Ovary (tissue), 9 donors: ENCODE measurements around the gene GTF2IRD1. TPM values are rescaled to one million over a fixed set of nuclear protein-coding genes. Genes with fewer than 3 reads are reported as not detected.

Source experiments
- DNase-seq, 5 donors: peaks; one replicate each; pipeline ENCODE4 v3.0.0-alpha.2; 2019 to 2020
- H3K27ac ChIP-seq, 2 donors: fragments of 200-600 bp; one replicate each; pipeline versions ENCODE4 v1.5.1 to v1.8.0; 2019 to 2022
- H3K27me3 ChIP-seq: fragments of 200-600 bp; one replicate; pipeline ENCODE4 v1.8.0; 2022
- H3K36me3 ChIP-seq: fragments of 200-600 bp; sonication (generic); one replicate; pipeline ENCODE4 v1.5.1; 2019
- H3K4me1 ChIP-seq: one replicate; pipeline ENCODE4 v1.8.1; 2013; ENCODE audit warnings: mild to moderate bottlenecking, moderate library complexity; ENCODE audit not compliant: insufficient read depth
- H3K4me3 ChIP-seq: fragments of 200-600 bp; sonication (generic); one replicate; pipeline ENCODE4 v1.5.1; 2017
- H3K9me3 ChIP-seq, 2 donors: fragments of 200-600 bp in 1 of 2; sonication (generic) in 1 of 2; one replicate each; pipeline versions ENCODE4 v1.5.1 to v1.8.1; 2013 to 2019; ENCODE audit warnings: mild to moderate bottlenecking in 1 of 2, moderate library complexity in 1 of 2
- EP300 ChIP-seq: sonication (generic); formaldehyde crosslinking; IDR thresholded peaks from one replicate; pipeline ENCODE4 v1.6.1; 2017; ENCODE audit warnings: antibody characterized with exemption
- POLR2A ChIP-seq: fragments of 450-650 bp; IDR thresholded peaks from one replicate; pipeline ENCODE4 v1.6.1; 2017; ENCODE audit warnings: antibody characterized with exemption, mild to moderate bottlenecking, moderate library complexity
- WGBS, 3 donors: extraction: QIAGEN DNeasy Blood & Tissue Kit in 1 of 3; methylation state at CpG; one replicate each; pipeline versions ENCODE4 v1.1.5 to v1.1.7; 2013 to 2017; 5-methylcytosine and 5-hydroxymethylcytosine counted together
- intact Hi-C, 4 donors: fragments of 100-400 bp; cut with DNase I; formaldehyde crosslinking; loops; one replicate each; pipeline versions ENCODE4 v1.11.0 to v1.15.1; 2022 to 2023
- polyA plus RNA-seq, 2 donors: library from polyadenylated mRNA; stranded (reverse); fragments of 200-250 nt in 1 of 2; fragments of 350-450 nt in 1 of 2; fragmentation: Illumina TruSeq in 1 of 2; extraction: RNeasy Lipid Tissue Mini Kit (QIAGEN cat#74804) in 1 of 2; gene quantifications; one replicate each; pipeline ENCODE4 v1.2.3, GENCODE V29; 2013 to 2014
- total RNA-seq, 7 donors: library from RNA; depleted of rRNA in 2 of 7; stranded (reverse); fragments of >200 nt in 2 of 7; fragmentation: NEBNext Ultra II Directional in 3 of 7; extraction: Animal tissue kit (Norgen Biotek cat#: 25700) in 3 of 7; gene quantifications; one replicate each; pipeline versions ENCODE4 v1.1.0 to v1.2.4, GENCODE V29; 2016 to 2023
- TF ChIP-seq, protein P1 (sequence below), 3 donors: fragments of 450-650 bp in 2 of 3; fragments of 200-600 bp in 1 of 3; IDR thresholded peaks; one replicate each; pipeline versions ENCODE4 v1.5.1 to v1.8.0; 2016 to 2022; ENCODE audit warnings: antibody characterized with exemption in 3 of 3, mild to moderate bottlenecking in 1 of 3
- donor health status: DM: no; HTN: no; CAD: no; lungs with moderate emphysema.
- donor health status: DM: no; HTN: no; CAD: no.
- donor health status: Bipolar disorder and iron deficiency.
- donor health status: DM: yes; HTN: yes; CAD: no.
- donor health status: DM: no; HTN: no; CAD: no.
- donor health status: DM: yes; HTN: yes; CAD: no.

The GTF2IRD1 gene
- total and polyA plus RNA-seq, 9 donors = 12.0 to 39.0 (median 28.0) TPM

DNA sequence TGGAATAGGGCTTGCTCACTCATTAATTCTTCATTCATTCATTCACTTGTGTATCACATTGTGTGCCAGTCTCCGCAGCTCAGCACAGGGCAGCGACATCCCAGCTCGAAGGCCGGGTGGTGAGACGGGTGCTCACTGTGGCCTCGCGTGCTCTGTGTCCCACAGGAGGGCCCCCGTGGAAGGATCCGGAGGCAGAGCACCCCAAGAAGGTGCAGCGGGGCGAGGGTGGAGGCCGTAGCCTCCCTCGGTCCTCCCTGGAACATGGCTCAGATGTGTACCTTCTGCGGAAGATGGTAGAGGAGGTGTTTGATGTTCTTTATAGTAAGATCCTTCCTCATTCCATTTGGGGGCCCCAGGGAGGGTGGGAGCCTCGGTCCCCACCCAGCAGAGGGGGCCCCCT, 61.6 kb downstream of the GTF2IRD1 start:
- Histone ChIP-seq H3K36me3 (no peaks in the 10 kb centered on the region), H3K4me1 (no peaks in the 10 kb centered on the region), H3K9me3 (no peaks in the 10 kb centered on the region), H3K27me3 (no peaks in the 10 kb centered on the region), H3K27ac (no peak overlapping the region), H3K4me3 (no peak overlapping the region)
- intact Hi-C loops = no loop called here
- WGBS, 3 donors = 91 to 94% (median 93%) methylated on average over 15 of the region's 15 CpGs
- TF ChIP-seq, protein P1, sequence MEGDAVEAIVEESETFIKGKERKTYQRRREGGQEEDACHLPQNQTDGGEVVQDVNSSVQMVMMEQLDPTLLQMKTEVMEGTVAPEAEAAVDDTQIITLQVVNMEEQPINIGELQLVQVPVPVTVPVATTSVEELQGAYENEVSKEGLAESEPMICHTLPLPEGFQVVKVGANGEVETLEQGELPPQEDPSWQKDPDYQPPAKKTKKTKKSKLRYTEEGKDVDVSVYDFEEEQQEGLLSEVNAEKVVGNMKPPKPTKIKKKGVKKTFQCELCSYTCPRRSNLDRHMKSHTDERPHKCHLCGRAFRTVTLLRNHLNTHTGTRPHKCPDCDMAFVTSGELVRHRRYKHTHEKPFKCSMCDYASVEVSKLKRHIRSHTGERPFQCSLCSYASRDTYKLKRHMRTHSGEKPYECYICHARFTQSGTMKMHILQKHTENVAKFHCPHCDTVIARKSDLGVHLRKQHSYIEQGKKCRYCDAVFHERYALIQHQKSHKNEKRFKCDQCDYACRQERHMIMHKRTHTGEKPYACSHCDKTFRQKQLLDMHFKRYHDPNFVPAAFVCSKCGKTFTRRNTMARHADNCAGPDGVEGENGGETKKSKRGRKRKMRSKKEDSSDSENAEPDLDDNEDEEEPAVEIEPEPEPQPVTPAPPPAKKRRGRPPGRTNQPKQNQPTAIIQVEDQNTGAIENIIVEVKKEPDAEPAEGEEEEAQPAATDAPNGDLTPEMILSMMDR (IDR thresholded peaks at IDR 0.05) = no peak
- TF ChIP-seq POLR2A (no peak), EP300 (no peak)
- DNase-seq = no peak

DNA sequence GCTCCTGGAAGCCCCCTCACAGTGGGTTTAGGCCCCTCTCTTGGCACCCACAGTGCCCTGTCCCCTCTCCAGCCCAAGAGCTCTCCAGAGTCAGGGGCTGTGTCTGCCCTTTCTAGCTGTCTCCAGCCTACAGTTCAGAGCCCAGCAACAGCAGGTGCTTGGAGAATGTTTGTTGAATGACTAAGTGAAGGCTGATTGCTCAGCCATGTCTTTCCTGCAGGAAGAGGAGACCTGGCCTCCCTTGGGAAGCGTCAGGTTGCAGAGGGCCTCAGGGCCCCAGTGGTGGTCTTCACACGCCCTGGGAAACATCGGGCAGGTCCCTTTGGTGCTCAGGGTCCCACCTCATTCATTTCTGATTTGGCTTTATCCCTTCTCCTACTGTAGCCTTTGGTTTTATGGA, 62.5 kb downstream of the GTF2IRD1 start:
- intact Hi-C loops = no loop called here

DNA sequence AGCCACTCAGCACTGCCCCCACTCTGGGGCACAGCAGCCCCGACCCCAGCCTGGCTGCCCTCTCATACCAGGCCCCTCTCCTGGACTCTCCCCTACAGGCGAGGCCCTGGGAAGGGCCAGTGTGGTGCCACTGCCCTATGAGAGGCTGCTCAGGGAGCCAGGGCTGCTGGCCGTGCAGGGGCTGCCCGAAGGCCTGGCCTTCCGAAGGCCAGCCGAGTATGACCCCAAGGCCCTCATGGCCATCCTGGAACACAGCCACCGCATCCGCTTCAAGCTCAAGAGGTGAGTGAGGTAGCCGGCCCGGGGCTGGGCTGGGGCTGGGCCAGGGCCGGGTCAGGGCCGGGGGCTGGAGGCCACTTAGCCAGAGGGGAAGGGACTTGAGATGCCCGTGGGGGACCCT, 64.3 kb downstream of the GTF2IRD1 start:
- H3K4me1 ChIP-seq = no peaks in the 10 kb centered on the region
- H3K36me3 ChIP-seq = no peaks in the 10 kb centered on the region
- WGBS, 3 donors = 93 to 97% (median 95%) methylated on average over 13 of the region's 13 CpGs
- TF ChIP-seq EP300 (no peak), POLR2A (no peak)
- TF ChIP-seq, protein P1 (IDR thresholded peaks at IDR 0.05) = no peak
- H3K27ac ChIP-seq = no peak overlapping the region
- no peaks in the 10 kb centered on the region for H3K27me3 ChIP-seq
- intact Hi-C loops = no loop called here
- H3K9me3 ChIP-seq = peaks cover 0 to 11% of the 10 kb centered on the region in 2 donors
- no peak overlapping the region for H3K4me3 ChIP-seq
- no peak for DNase-seq

More for the DNA sequence above, 62.5 kb downstream of the GTF2IRD1 start:
- Histone ChIP-seq H3K27ac (no peak overlapping the region), H3K4me3 (no peak overlapping the region), H3K36me3 (no peaks in the 10 kb centered on the region), H3K9me3 (peaks cover 0 to 4% of the 10 kb centered on the region in 2 donors), H3K27me3 (no peaks in the 10 kb centered on the region), H3K4me1 (no peaks in the 10 kb centered on the region)
- DNase-seq = no peak
- no peak for TF ChIP-seq EP300
- no peak for TF ChIP-seq POLR2A
- TF ChIP-seq, protein P1 (IDR thresholded peaks at IDR 0.05) = no peak
- 92 to 100% (median 97%) methylated on average over 3 of the region's 3 CpGs for WGBS, 3 donors

DNA sequence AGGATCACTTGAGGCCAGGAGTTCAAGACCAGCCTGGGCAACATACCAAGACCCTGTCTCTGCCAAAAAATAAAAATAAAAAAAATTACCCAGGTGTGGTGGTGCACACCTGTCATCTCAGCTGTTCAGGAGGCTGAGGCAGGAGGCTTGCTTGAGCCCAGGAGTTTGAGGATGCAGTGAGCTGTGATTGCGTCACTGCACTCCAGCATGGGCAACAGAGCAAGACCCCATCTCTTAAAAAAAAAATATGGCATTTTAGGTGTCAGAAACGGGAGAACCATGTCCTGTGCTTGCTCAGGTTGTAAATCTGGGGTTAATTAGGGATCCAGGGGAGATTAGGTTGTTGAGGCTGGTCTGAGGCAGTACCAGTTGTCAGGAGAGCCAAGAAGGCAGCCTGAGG, 64.9 kb downstream of the GTF2IRD1 start:
- WGBS, 3 donors = 80 to 88% (median 83%) methylated on average over 2 of the region's 2 CpGs

More for the DNA sequence above, 64.9 kb downstream of the GTF2IRD1 start:
- H3K4me3 ChIP-seq = no peak overlapping the region
- H3K36me3 ChIP-seq = no peaks in the 10 kb centered on the region
- no peaks in the 10 kb centered on the region for H3K27me3 ChIP-seq
- no peaks in the 10 kb centered on the region for H3K4me1 ChIP-seq
- no peak for DNase-seq
- no peak overlapping the region for H3K27ac ChIP-seq
- H3K9me3 ChIP-seq = peaks cover 0 to 11% of the 10 kb centered on the region in 2 donors
- TF ChIP-seq POLR2A (no peak), EP300 (no peak)
- TF ChIP-seq, protein P1 (IDR thresholded peaks at IDR 0.05) = no peak
- intact Hi-C loops = no loop called here
